Tongue (tissue), 2 donors: ENCODE data around the gene ZCWPW1. TPM values are rescaled to one million over a fixed set of nuclear protein-coding genes. Genes with fewer than 3 reads are reported as not detected.
A peak's percentile ranks its signal among the peaks of the same experiment; 100 is the strongest.

Experiments
- DNase-seq: peaks from one replicate; pipeline ENCODE4 v3.0.0-alpha.2; 2015
- total RNA-seq: library from RNA; depleted of rRNA; stranded (reverse); fragments of >200 nt; gene quantifications from one replicate; pipeline ENCODE4 v1.2.3, GENCODE V29; 2014

ZCWPW1 gene
- total RNA-seq, 1 donor from 2014 or later: 2.1 TPM

DNA sequence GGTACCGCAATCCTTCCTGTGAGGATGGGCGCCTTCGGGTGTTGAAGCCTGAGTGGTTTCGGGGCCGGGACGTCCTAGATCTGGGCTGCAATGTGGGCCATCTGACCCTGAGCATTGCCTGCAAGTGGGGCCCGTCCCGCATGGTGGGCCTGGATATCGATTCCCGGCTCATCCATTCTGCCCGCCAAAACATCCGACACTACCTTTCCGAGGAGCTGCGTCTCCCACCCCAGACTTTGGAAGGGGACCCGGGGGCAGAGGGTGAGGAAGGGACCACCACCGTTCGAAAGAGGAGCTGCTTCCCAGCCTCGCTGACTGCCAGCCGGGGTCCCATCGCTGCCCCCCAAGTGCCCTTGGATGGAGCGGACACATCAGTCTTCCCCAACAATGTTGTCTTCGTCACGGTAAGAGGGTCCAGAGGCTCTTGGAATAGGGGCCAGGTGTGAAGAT lies 2.8 kb upstream of the ZCWPW1 start:
- DNase-seq: no peak

DNA sequence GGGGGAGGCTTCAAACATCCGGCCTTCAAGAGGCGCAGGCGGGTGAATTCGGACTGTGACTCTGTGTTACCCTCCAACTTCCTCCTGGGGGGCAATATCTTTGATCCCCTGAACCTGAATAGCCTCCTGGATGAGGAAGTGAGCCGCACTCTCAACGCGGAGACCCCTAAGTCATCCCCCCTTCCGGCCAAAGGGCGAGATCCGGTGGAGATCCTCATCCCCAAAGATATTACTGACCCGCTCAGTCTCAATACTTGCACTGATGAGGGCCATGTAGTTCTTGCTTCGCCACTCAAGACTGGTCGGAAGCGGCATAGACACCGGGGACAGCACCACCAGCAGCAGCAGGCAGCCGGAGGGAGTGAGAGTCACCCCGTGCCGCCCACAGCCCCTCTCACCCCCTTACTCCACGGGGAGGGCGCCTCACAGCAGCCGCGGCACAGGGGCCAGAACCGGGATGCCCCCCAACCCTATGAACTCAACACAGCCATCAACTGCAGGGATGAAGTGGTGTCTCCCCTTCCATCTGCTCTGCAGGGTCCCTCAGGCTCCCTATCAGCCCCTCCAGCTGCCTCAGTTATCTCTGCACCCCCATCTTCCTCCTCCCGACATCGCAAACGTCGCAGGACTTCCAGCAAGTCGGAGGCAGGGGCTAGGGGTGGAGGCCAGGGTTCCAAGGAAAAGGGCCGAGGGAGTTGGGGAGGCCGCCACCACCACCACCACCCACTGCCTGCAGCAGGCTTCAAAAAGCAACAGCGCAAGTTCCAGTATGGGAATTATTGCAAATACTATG lies 2.2 kb upstream of the ZCWPW1 start:
- DNase-seq: peak; percentile 23

- DNase-seq: peak; percentile 99
Measured at GRCh38 chr7:100429637-100430492, 1.4 kb upstream of the ZCWPW1 start, which contains the start of gene MEPCE. Gene MEPCE, plus strand, starts transcription at chr7:100429831. Its CDS starts 188 bp downstream, at chr7:100430019.

DNA sequence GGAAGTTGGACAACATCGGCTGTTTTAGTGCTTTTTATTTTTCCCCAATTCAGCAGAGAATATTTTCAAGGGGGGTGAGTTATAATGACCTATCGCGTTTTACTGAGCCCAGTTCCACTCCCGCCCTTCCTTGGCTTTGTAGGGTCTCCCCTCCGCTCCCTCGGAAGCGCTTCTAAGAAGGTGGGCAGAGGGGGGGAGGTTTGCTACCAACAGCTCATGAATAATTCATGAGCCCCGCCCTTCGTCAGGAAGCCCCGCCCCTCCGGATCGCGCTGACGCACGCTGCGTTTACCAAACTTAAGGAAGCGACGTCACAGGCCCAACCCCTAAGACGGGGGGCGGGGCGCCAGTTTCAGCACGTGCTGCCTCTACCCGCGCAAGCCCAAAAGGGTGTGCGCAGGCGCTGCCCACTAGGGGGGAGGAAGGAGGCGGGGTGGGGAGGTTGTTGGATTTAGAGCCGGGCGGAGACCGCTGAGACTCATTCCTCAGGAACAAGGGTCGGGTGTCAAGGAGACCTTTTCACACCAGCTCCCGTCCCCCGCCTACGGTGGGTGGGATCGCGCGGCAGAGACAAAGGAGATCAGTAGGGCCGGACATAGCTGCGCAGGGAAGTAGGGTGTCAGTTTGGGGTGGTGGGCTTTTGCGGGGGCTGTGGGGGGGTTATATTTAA lies 599 bp upstream of the ZCWPW1 start:
- peak; percentile 100 for DNase-seq

GRCh38 chr7:100427762-100428198 lies 723 bp downstream of the ZCWPW1 start:
- DNase-seq: no peak

DNA sequence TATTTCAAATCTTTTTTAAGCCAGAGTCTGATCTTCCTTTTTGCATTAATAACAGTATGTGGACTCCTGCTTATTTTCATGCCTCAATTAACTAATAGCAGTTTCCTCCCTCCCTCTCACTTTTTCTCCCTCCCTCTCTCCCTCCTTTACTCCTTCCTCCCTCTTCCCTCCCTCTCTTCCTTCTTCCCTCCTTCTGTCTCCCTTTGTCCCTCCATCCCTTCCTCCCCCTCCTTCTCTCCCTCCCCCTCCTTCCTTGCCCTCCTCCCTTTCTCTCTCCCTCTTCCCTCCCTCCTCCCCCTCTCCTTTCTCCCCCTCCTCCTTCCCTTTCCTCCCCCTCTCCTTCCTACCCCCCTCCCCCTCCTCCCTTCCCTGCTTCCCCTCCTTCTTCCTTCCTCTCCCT lies 2.0 kb downstream of the ZCWPW1 start:
- DNase-seq: no peak

DNA sequence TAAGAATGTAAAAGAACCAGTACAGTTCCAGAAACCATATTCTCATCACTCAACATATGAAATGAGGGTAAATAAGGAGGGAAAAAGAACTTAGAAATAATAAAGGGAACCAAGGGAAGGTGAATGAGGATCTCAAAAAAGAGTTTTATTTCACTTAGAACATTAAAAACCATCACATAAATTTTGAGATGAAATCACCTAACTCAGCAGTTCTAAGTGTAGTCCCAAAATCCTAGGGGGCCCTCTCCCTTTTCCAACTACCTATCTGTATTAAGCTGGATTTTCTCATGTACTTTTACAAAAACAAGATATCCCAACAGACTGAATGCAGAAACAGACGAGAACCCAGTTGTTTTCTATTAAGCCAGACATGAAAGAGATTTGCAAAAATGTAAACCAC lies 3.2 kb downstream of the ZCWPW1 start:
- no peak for DNase-seq

GRCh38 chr7:100423315-100423714 lies 5.2 kb downstream of the ZCWPW1 start:
- no peak for DNase-seq

DNA sequence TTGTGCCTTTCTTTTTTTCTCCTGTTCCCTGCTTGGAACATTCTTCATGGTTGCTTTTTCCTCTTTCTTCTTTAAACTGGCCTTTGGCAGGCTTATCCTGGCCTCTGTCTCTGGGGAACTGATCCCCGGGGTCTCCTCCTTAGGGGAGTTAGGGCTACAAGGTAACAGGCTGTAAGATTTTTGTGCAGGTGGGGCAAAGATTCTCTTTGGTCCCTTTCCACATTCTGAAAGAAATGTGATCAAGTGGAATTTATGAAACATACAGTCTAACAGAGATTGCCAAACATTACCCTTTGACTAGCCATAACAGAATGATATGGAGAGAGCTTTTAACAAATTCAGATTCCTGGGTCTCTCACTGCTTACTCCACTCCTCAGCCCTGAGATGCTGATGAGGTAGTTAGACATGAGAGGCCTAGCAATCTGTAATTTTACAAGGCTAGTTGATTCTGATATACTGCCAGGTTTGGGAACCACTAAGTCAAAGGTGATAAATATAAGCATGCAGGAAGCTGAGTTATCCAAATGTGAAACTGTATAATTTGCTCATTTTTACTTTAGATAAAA lies 8.8 kb downstream of the ZCWPW1 start:
- DNase-seq: no peak

- DNase-seq: no peak
Measured at GRCh38 chr7:100418930-100419659, 9.4 kb downstream of the ZCWPW1 start.

- no peak for DNase-seq
Measured at GRCh38 chr7:100415448-100415847, 13.1 kb downstream of the ZCWPW1 start.

DNA sequence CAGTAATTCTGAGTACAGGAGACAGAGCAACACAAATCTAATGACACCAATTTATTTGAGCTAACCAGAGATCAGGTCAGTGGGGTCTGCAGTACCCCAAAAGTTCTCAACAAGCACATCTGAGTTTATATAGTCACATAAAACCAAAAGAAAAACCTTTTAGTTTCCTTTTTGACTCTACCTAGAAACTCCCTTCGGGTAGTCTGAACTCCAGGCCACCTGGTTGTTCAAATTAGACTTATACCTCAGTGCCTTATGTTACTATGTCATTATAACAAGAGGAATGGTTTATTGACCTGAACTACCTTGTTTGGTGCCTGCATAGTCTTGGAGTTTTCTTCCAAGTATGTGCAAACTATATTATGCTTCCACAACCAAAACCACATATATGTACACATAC lies 14.6 kb downstream of the ZCWPW1 start:
- DNase-seq: no peak

DNA sequence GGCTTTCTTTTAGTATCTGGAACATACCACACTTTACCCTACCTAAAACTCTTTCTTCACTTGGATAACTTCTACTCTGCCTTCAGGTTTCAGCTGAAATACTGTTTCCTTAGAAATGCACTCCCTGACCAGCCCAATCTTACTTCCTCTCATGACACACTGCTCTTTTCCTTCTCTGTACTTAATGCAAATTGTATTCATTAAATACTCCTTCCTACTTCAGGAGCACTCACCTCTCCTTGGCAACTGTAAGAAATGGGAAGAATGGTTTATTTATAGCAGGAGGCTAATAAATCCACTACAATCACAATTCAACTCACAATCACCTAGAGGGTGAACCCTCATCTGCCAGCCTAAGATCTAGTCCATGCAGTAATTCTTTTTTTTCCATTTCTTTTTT lies 15.2 kb downstream of the ZCWPW1 start:
- no peak for DNase-seq

- DNase-seq: no peak
Measured at GRCh38 chr7:100411101-100411500, 17.4 kb downstream of the ZCWPW1 start.

DNA sequence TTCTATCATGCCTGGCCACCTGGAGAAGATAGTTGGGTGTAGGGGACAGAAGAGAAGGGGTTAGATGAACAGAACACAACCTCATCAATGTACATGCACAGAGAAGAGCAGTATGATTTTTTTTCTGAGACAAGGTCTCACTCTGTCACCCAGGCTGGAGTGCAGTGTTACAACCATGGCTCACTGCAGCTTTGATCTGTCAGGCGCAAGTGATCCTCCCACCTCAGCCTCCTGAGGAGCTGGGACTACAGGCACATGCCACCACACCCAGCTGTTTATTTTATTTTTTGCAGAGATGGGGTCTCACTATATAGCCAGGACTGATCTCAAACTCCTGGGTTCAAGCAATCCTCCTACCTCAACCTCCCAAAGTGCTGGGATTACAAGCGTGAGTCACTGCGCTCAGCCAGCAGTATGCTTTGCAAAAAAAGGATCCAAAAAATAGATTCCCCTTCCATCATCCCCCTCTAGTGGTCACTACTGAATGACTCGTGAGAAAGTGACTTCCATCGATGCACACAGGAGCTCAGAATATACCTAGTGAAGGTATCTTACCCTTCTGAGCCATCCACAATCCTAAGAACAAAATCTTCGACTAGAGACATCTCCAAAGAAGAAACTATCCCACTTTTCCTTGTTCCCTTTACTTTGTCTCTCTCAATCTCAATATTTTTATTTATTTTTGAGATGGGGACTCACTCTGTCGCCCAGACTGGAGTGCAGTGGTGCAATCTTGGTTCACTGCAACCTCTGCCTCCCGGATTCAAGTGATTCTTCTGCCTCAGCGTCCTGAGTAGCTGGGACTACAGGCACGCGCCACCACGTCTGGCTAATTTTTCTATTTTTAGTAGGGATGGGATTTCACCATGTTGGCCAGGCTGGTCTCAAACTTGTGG lies 21.0 kb downstream of the ZCWPW1 start:
- DNase-seq: peak; percentile 73

DNA sequence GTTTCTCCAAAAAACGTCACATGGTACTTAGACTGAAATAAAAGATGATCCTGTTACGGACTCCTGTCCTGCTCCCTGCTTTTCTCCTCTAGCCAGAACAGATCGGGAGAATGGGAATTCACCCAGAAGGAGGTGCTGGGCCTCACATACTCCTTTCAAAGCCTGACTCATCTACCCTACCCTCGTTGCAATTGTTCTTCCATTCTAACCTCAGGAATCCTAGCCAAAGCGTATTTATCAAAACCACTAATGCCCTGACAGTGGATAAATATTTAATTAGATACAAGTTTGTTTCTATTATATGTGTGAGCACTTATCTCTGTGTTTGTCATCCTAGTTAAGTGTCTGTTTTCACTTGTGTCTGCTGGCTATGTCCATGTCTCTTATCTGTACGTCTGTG lies 21.7 kb downstream of the ZCWPW1 start:
- no peak for DNase-seq

DNA sequence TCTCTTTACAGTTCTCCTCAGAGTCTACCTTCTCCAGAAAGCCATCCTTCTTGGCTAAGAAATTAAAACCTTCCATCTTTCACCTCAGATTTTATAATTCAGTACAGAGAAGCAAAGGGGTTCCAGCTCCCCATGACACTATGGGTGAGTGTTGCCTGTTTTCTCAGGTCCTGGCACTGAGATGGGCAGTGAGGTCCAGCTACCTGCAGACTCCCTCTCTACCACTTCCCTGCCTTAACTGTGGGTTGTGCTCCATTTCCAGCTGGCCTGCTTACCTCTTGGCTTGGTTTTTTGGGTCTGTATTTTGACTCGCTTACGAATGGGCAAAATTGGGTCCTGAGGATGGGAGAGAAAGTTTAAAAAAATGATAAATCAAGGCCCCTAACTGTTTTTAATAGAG lies 26.3 kb downstream of the ZCWPW1 start:
- no peak for DNase-seq

GRCh38 chr7:100401811-100402210 lies 26.7 kb downstream of the ZCWPW1 start:
- DNase-seq: no peak

DNA sequence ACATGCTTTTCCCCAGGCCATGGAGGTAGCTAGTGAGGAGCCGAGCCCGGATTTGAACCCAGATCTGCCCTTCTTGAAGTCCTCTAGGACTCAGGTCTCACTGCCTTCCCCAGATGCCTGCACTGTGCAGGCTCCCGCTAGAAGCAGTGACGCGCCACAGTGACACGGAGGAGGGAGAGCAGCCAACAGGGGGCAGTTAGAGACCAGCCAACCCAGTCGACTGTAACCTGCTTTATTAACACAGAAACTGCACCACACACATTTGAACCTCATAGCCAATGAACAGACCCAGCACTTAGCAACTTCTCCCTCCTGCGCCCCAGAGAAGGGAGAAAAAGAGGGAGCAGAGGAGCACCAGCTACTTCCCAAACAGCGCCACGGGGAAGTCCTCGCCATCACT lies 27.8 kb downstream of the ZCWPW1 start:
- DNase-seq: peak; percentile 33

DNA sequence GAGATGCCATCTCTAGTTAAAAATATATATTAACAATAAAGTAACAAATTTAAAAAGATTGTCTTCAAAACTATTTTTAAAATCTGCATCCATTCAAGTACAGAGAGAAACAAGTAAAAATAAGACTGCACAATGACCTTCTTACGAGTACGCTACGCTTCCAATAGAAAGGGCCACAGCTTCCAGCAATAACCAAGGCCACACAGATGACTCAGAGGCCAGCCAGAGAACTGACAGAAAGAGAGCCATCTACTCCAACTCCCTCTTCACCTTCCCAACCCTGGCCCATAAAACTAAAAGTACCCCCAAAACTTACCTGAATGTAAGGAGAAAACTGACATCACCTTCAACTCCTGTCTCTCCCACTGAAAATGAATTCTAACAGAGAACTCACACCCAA lies 28.5 kb downstream of the ZCWPW1 start:
- DNase-seq: no peak

DNA sequence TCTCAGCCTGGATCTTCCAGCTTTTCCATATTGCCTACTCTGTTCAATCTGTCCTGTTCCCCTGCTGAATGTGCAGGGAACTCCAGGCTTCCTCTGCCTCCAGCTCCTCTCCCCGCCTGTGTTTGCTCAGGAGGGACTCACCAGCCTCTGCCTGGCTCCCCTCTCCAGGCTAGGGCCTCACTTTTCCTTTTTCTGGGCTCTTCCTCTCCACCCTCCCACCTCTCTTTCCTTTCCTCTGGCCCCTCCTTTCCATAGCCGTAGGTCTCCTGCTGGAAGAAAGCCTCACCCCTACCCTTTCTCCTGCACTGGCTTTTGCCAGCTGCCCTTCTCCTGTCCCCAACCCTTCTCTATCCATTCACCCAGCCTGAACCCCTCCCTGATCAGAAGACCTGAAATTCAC lies 30.3 kb downstream of the ZCWPW1 start:
- no peak for DNase-seq
